GM21515 (cell line): ENCODE measurements around the gene GPR132.
"Not testable (repeated sequence)": the region's sequence is repeated elsewhere in the genome, so short reads cannot be mapped to it uniquely, and the experiment has no call there.

Experiments used
- ATAC-seq: cut with Tn5 transposase; IDR thresholded peaks from one replicate; pipeline ENCODE4 v1.9.1; 2021; ENCODE audit not compliant: unreplicated experiment

GPR132 gene

GRCh38 chr14:105065280-105066228 lies at the start of gene GPR132:
Gene GPR132 (minus strand): TSS chr14:105065430. CDS start chr14:105055420, 10,010 bp downstream.
- ATAC-seq: peak; percentile 45

DNA sequence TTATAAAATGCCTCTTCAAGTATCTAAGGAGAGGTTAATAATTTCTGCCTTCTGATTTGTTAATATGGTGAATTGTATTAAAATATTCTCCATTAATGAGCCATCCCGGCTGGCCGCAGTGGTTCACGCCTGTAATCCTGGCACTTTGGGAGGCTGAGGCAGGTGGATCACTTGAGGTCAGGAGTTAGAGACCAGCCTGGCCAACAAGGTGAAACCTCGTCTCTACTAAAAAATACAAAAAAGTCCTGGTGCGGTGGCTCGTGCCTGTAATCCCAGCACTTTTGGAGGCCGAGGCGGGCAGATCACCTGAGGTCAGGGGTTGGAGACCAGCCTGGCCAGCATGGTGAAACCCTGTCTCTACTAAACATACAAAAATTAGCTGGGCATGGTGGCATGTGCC lies 44.0 kb upstream of the GPR132 start:
- not testable (repeated sequence) for ATAC-seq

DNA sequence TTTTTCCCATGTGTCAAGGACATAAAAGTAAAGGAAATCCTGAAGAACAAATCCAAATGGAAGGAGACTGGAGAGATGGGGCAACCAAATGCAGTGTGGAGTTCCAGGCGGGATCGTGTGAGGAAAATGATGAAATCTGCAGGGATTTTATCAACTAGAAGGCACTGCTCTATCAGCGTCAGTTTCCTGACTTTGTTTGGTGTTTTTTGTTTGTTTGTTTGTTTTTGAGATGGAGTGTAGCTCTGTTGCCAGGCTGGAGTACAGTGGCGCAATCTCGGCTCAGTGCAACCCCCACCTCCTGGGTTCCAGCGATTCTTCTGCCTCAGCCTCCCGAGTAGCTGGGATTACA lies 43.3 kb upstream of the GPR132 start:
- ATAC-seq: no peak

- no peak for ATAC-seq
Measured at GRCh38 chr14:105107781-105108515, 42.7 kb upstream of the GPR132 start.

GRCh38 chr14:105107351-105107750 lies 42.1 kb upstream of the GPR132 start:
- ATAC-seq: no peak

GRCh38 chr14:105105158-105105557 lies 39.9 kb upstream of the GPR132 start:
- no peak for ATAC-seq

GRCh38 chr14:105102893-105103292 lies 37.7 kb upstream of the GPR132 start:
- ATAC-seq: no peak

- no peak for ATAC-seq
Measured at GRCh38 chr14:105102361-105102870, 37.2 kb upstream of the GPR132 start.

DNA sequence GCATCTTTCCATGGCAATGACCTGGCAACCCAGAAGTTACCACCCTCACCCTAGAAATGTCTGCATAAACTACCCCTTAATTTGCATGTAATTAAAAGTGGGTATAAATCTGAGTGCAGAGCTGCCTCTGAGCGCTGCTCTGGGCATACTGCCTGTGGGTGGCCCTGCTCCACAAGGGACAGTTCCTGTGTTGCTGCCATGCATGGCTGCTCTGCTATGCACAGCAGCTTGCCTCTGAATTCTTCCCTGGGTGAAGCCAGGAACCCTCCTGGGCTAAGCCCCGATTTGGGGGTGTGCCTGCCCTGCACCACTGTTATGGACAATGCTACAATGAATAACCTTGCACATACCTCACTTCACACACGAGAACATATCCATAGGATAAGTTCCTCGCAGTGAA lies 35.7 kb upstream of the GPR132 start:
- ATAC-seq: no peak

GRCh38 chr14:105099778-105100177 lies 34.5 kb upstream of the GPR132 start:
- ATAC-seq: no peak

- ATAC-seq: no peak
Measured at GRCh38 chr14:105098316-105098715, 33.1 kb upstream of the GPR132 start.

DNA sequence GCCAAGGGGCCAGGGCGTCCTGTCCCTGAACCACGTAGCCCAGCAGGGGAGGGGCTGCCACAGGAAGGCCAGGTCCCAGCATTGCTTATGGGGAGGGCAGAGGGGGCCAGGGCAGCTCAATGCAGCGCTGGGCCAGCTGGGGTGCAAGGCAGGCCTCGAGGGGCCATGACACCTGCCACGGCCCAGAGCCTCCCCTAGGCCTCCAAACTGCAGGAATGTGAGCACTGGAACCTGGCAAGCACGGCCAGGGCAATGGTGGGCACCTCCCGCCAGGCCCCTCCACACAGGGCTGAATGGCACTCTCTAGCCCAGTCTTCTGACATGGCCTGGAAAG lies 32.5 kb upstream of the GPR132 start:
- ATAC-seq: no peak

DNA sequence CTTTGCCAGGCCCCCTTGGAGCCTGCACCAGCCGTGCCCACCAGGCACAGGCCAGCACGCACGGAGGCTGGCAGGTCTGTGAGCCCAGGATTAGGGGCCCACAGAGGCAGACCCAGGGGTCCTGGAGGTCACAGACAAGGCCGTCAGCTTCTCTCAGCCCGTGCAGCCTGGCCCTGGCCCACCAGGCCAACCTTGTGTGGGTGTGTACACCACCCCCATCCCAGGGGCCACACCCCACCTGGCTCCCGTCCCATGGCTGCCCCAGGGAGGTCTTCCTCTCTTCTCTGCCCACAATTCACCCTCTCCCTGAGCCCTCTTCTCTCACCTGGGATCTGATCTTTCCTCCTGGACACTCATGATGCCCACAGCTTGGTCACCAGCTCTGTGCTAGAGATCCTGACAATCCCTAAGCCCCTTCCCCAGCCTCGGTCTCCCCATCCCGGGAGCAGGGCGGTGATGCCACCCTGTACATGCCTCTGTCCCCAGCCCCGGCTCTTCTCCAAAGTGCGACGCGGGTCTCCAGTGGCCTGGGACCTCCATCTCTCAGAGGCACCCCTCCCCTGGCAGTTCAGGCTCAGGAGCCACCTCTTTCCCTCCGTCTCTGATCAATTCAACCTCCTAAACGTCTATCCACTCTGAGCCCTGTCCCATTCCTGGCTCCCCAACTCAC lies 31.1 kb upstream of the GPR132 start:
- ATAC-seq: no peak

- no peak for ATAC-seq
Measured at GRCh38 chr14:105095236-105095805, 30.1 kb upstream of the GPR132 start.

DNA sequence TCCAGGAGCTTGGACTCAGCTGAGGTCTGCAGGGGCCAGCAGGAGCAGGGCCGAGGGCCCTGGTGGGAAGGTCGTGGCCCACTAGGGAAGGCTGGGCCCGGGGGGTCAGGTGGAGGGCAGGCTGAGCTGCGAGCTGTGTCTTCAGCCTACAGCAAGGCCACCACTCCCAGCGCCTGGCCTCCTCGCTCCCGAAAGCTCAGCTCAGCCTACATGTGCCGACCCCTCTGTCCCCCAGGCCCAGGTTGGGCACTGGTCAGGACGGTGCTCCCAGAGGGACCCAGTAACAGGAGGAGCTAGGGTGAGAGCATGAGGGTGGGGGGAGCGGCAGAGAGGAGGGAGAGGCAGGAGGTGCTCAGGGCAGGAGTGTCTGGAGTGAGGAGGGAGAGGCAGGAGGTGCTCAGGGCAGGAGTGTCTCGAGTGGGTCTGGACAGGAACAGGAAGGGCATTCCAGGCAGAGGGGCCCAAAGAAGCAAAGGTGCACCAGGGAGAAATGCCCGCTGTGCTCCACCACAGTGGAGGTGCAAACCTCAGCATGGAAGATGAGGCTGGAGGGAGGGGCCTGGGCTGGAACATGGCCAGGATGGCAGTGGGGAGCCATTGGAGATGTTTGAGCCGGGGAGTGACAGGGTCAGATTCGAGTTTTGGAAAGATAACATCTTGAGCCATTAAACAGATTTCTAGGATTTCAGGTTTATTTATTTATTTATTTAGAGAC lies 29.1 kb upstream of the GPR132 start:
- no peak for ATAC-seq

GRCh38 chr14:105093431-105094192 lies 28.4 kb upstream of the GPR132 start:
- peak; percentile 55 for ATAC-seq

DNA sequence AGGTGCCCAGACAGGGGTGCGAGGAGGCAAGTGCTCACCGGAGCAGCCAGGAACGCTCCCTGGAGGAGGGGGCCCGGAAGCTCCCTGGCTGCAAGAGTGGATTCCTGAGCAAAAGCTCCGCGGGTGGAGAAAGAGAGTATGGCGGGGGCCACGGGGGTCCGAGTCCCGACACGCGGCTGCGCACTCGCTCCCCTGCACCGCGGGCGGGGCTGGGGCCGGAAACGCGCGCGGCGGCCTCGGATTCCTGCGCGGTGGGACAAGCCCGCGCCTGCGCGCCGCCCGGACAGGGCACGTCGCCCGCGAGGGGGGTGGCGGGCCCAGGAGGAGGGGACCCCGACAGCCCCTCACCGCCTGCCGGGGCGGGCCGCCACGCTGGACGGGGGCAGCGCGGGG lies 27.8 kb upstream of the GPR132 start:
- ATAC-seq: peak; percentile 30

DNA sequence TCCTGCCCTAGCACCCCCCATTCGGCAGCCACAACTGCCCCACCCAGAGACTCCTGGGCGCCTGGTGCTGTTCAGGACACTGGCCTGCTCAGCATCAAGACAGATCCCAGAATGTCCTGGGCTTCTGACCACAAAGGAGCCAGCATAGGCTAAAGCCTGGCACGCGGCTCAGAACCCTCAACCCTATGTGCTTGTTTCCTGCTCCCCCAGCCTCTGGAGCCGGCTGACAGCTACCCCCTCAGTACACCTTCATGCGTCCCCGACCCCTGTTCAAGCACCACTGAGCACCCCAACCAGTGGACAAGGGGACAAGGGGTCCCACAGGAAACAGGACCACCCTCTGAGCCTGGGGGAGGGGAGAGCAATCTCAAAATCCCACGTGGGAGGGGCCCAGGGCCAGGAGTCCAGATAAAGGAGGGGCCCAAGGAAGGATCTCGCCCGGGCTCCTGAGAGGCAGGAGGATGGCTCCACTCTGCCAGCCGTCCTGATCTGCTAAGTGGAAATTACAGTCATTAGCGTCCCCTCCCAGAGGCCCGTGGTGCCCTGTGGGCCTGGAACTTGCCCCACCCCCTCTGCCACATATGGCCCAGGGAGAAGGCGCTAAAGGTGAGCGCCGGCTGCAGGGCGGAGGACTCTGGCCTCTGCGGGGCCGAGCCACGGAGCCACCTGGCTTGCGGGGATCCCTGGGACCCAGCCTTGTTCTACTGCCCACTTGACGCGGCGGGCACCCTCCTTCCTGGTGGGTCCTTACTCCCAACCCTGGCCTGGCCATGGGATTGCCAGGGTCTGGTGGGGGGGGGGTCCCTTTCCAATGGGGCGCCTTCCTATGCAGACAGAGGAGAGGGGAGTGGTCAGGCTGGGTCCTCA lies 27.2 kb upstream of the GPR132 start:
- no peak for ATAC-seq
